CD4-positive, alpha-beta T cell treated with Interferon gamma for 1 hour (primary cell): ENCODE results near the gene ITIH2.
"Not testable (repeated sequence)": the region's sequence is repeated elsewhere in the genome, so short reads cannot be mapped to it uniquely, and the experiment has no call there.

Experiments used
- DNase-seq: peaks from one replicate; pipeline ENCODE4 v3.0.0-alpha.2; 2020

Gene ITIH2, protein sequence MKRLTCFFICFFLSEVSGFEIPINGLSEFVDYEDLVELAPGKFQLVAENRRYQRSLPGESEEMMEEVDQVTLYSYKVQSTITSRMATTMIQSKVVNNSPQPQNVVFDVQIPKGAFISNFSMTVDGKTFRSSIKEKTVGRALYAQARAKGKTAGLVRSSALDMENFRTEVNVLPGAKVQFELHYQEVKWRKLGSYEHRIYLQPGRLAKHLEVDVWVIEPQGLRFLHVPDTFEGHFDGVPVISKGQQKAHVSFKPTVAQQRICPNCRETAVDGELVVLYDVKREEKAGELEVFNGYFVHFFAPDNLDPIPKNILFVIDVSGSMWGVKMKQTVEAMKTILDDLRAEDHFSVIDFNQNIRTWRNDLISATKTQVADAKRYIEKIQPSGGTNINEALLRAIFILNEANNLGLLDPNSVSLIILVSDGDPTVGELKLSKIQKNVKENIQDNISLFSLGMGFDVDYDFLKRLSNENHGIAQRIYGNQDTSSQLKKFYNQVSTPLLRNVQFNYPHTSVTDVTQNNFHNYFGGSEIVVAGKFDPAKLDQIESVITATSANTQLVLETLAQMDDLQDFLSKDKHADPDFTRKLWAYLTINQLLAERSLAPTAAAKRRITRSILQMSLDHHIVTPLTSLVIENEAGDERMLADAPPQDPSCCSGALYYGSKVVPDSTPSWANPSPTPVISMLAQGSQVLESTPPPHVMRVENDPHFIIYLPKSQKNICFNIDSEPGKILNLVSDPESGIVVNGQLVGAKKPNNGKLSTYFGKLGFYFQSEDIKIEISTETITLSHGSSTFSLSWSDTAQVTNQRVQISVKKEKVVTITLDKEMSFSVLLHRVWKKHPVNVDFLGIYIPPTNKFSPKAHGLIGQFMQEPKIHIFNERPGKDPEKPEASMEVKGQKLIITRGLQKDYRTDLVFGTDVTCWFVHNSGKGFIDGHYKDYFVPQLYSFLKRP

DNA sequence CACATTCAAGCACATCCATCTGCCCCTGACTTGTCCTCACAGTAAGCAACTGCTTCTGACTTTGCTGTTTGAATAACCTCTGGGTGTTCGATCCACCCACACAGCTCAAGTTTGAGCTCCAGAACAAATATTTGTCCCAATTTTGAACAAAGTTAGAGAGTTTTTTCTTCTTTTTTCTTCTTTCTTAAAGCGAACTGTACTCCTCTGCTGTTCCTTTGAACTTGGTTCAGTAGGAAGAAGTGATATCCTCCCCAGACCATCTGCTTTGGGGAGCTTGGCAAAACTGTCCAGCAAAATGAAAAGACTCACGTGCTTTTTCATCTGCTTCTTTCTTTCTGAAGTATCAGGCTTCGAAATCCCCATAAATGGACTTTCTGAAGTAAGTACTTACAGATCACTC is at the start of gene ITIH2:
TSS of gene ITIH2 (plus strand) at position 177 of the 400 bp plus-strand sequence. CDS start at position 296, 119 bp downstream.
- DNase-seq, result no peak

DNA sequence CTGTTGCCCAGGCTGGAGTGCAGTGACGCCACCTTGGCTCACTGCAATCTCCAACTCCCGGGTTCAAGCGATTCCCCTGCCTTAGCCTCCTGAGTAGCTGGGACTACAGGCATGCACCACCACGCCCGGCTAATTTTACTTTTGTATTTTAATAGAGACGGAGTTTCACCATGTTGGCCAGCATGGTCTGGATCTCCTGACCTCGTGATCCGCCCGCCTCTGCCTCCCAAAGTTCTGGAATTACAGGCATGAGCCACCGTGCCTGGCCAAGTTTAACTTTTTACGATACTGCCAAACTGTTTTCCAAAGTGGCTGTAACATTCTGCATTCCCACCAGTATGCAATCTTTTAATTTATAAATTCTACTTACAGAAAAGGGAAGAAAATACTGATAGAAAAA is 46.0 kb upstream of the ITIH2 start:
- DNase-seq, result not testable (repeated sequence)

DNA sequence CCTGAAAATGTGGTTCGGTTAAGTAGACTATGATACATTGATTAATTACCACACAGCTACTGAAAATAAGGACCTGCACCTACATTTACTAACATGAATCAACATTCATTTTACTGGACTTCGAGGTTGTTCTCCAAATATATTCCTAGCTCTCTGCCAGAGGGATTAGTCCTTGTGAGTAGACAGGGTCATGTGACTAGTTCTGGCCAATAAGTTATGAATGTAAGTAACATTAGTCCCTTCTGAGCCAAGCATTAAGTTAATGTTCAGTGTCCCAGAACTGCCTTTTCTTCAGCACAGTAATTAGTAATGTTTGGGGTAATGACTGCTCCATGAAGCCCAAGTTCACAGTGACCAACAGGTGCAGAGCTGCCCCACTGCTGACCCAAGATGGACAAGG is 45.6 kb upstream of the ITIH2 start:
- DNase-seq, result no peak

DNA sequence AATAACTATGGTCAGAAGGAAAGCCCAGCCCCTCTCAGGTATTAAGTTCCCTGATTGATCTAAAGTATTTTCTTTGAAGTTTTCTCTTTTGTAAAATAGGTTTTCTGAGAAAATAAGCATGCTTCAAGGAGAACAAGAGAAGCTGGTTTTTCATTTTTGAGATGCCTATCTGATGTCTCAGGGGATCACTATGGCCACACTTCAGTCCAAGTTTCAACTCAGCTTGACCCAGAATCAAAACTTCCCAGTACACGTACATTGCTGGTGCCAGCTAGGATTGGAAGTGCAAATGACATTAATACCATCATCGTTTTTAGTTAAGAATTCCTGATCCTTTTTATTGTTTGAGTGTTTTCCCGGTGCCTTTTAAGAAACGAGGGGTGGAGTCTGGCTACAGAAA is 43.6 kb upstream of the ITIH2 start:
- no peak for DNase-seq

DNA sequence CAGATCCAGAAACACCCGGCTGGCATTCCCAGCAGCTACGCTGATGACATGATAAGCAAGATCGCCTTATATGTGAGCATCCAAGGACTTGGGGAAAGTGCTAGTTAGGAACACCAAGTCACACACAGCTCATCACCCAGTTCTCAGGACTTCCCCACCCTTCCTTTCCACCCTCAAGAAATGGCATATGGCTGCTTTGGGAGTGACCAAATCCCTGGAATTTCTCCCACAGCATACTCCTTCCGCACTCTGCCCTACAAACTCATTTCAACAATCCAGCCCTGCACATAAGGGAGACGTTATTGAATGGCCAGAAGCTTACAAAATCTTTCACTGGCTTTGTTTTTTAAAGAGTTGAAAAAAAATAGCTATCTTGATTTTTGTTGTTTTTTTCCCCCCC is 40.6 kb upstream of the ITIH2 start:
- DNase-seq, result no peak

DNA sequence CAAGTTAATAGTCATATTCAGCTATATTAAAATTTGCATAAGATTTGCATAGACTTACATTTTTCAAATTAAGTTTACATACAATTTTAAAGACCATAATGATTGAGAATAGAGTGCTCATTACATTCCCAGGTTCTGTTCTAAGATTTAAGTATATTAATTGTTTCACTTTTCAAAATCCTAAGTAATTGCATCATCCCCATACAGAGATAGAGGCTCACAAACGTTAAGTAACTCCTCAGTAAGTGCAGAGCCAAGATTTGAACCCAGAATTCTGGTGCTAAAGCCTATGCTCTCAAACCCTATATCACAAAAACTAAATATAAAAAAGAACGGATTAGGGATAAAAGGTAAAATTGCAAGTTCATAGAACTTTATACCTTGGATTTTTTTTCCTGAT is 38.4 kb upstream of the ITIH2 start:
- no peak for DNase-seq

DNA sequence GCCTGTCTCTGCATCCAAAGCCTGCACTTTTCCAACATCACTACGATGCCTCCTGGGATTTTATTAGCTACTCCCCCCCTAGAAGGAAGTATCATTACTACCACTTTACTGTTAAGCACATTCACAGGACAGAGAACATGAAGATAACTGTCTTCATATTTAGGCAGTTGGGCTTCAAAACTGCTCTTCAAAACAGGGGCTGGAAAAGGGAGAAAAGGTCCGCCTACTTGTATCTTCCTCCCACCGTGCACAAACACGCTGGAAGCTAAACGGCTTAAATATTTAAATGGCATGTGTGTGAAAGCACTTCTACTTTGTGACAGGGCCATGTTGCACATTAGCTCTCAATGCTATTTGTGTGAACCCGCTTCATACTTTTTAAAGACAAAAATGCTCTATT is 37.3 kb upstream of the ITIH2 start:
- DNase-seq, result no peak

DNA sequence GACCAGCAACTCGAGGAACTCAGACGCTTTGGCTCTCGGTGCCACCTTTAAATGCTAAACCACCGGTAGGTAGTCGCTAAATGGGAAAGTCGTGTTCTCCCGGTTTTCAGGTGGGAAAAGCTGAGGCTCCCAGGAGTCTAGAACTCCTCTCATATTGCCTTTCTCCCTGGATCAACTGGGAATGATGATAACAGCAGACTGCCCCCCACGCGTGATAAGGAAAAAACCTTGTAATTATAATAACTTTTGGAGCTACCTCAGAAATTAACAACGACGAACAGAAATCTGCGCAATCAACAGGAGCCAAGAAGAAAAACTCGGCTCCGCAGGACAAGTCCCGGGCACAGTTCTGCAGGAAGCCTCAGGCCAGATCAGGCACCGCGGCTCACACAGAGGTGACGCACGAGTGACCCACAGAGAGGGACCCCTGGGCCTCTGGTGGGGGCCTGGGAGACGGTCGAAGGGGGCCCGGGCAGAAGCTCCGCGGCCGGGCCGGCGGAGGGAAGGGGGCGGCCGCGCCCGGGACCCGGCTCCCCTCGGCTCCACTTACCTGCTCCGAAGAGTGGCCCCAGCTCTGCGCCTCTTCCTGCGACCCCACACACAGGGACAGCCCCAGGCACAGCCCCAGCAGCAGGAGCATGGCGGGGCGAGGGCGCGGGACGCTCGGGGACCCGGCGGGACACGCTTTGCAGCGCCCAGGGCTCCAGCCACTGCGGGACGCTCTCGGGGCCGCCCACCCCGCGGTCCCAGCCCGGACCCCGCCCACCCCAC is 36.7 kb upstream of the ITIH2 start, which contains the start of gene ITIH5:
TSS of gene ITIH5 (minus strand) at position 714 of the 771 bp plus-strand sequence. CDS start at position 640, 74 bp downstream.
- no peak for DNase-seq

DNA sequence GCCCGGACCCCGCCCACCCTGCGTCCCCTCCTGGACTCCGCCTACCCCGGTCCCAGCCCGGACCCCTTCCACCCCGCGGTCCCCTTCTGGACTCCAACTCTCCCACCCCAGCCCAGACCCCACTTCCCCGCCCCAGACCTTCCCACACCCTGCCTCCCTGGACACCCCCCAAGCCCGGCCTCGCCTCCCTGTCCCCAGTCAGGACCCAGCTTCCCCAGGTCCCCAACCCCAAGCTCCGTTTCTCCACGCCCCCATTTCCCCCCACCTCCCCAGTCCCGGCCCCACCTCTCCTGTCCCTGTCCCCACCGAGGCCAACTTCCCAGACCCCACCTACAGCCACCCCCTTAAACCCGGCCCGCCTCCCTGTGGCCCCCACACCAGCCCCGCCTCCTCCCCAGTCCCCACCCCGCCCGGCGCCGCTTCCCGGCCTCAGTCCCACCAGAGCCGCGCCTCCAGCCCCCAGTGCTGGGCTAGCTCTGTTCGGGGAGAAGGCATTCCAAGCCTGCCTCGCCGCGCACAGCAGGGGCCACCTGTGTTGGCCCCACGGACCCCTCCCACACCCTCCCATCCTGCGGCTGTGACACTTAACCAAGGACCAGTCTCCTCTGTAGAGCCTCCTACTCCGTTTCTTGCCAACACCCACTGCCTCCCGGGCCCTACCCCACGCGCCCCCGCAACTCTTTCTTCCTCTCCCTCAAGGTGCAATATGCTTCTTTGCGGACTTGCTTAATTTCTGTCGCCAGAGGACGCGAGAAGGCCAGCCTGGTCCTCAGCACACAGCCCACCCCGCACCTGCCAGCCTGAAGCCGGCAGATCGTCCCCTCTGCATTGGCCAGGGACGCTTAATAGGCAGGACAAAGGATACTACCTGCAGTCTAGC is 35.6 kb upstream of the ITIH2 start:
- no peak for DNase-seq

DNA sequence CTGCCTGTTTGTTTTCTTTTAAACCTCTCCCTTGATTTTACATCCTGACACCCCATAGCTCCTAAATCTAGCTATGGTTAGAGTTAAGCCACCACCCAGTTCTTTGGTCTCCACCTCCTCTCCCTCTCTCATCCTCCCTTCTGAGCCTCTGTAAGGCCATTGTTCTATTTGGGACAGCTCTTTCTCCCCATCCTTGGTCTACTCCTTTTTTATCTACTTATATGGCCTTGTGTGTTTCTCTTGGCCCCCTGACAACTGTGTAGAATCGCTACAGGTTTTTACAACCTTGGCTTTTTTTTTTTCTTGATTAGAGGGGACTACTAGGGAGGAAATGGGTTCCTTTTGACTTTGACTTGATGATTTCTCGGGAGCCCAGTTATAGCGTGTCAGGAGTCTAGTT is 33.0 kb upstream of the ITIH2 start:
- DNase-seq, result no peak

DNA sequence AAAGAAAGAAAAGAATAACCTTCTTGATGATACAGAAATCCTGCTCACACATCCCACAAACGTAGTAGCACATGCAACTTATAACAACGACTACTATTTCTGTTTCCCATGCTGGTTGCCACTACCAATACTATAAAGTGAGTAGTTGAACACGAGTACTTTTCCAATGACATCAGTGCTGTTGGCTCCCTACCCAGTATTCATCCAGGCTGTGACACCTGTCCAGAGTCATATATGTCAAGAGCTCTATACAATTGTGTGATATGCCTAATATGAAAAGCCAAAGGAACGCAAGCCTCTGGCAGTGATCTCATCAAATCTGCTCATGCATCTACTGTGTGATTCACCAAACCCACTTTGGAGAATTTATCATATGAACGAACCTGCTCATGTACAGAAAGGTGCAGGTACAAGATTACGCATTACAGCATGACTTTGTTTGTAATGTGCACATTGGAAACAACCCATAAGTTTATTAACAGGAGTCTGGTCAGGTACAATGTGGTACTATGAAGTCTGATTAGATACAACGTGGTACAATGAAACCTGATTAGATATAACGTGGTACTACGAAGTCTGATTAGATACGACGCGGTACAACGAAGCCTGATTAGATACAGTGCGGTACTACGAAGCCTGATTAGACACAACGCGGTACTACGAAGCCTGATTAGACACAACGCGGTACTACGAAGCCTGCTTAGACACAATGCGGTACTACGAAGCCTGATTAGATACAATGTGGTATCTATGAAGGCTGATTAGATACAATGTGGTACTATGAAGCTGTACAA is 30.6 kb upstream of the ITIH2 start:
- DNase-seq, result no peak

DNA sequence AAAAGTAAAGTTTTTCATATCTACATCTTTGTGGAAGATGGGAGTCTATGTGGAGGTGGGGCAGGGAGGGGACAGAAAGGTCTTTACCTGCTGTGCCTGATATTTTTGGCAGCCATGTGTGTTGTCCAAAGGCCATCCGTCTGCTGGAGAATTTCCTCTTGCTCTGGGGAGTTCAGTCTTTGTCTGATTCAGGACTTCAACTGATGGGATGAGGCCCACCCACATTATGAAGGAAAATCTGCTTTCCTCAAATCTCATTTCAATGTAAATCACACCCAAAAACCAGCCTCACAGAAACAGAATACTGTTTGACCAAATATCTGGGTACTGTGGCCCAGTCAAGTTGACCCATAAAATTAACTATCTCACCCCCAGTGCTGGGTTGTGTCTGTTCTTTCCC is 23.9 kb upstream of the ITIH2 start:
- no peak for DNase-seq

DNA sequence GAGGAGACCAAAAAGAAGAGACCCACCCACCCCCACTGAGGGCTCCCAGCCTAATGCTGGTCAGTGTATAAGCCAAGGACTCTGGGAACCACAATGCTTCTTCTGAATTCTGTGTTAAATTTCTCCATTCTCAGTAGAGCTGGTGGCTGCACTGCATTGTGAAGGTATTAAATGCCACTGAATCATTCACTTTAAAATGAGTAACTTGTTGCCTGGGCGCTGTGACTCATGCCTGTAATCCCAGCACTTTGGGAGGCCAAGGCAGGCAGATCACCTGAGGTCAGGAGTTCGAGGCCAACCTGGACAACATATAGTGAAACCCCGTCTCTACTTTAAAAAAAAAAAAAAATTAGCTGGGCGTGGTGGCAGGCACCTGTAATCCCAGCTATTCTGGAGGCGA is 23.0 kb upstream of the ITIH2 start:
- not testable (repeated sequence) for DNase-seq

DNA sequence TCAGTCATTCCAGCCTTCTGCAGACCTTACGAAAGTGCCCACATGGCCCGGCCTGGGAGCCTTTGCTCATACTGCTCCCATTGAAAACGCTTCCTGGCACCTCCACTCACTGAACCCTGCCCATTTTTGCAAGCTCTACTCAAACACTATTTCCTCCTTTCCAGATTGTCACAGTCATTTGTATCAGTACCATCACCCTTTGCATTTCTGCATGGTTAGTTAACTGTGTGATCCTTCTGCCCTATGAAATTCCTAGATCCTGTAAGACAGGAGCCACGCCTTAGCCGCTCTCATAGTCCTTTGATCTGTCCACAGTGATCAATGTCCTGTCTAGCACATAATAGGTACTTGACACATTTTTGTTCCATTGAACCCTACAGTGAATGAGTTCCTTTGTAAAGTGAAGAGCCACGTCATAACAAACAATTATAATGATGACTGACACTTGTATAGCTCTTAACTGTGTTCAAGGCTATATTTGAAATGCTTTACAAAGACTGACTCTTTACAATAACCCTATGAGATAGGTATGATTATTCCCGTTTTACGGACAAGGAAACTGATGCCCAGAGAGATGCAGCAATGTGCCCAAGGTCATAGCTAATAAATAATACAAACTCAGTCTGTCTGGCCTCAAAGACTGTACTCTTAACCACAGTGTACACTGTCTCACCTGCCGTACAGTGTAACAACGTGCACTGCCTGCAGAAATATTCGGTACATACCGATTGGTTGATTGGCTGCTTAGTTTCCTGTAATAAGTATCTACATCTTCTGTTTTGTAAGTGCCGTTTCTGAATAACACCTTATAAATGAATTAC is 16.6 kb upstream of the ITIH2 start:
- no peak for DNase-seq

DNA sequence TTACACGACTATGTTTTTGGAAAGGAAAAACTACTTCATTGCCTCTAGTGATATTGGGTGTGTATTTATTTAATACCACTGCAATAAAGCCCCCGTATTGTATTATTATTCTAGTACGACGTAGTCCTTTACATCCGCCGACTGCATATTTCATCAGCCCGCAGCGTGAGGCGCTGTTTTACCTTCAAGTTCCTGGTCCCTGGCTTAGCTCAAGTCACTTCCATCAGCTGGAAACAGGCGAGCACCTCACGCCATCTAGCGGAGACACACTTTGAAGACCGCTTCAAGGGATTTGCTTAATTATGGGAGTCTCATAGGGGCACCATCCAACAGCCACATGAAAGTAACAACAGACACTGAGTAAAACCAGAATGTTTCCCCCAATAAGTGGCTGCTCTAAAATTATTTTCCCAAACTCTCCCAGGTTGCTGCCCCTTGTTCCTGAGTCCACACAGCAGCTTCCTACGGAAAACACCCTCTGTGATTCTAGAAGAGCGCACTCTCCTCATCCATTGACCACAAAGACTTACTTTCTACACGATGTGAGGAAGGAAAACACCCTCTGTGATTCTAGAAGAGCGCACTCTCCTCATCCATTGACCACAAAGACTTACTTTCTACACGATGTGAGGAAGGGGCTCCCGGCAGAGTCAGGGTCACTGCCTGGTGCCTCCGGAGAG is 15.7 kb upstream of the ITIH2 start:
- DNase-seq, result peak; percentile 76

DNA sequence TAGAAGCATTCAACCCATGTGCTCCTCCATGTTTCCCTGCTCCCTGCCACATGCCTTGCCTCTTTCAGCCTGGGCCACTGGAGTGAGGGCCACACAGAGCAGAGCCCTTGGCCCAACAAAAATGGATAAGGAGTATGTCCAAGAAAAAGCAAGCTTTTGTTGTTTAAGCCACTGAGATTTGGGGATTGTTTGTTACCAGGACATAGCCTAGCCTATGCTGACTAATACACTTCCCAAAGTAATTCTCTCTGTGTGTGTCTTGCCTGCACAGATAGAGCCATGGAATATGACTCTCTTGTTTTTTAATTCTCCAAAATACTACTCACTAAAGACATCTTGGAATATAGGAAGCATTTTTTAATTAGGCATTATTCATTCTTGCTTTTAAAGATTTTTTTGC is 13.5 kb upstream of the ITIH2 start:
- DNase-seq, result no peak

DNA sequence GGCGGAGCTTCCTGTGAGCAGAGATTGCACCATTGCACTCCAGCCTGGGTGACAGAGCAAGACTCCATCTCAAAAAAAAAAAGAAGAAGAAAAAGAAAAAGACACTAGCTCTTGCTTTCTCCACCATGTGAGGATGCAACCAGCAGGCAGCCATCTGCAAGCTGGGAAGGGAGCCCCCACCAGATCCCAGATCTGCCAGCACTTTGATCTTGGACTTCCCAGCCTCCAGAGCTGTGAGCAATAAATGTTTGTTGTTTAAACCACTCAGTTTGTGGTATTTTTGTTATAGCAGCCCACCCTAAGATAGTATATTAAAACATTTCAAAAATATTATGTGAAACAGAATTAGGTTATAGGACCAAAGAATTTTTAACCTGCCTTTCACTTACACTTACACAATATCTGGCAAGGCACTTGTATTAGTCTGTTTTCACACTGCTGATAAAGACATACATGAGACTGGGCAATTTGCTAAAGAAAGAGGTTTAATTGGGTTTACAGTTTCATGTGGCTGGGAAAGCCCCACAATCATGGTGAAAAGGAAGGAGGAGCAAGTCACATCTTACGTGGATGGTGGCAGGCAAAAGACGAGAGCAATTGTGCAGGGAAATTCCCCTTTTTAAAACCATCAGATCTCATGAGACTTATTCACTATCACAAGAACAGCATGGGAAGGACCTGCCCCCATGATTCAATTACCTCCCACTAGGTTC is 12.1 kb upstream of the ITIH2 start:
- not testable (repeated sequence) for DNase-seq

DNA sequence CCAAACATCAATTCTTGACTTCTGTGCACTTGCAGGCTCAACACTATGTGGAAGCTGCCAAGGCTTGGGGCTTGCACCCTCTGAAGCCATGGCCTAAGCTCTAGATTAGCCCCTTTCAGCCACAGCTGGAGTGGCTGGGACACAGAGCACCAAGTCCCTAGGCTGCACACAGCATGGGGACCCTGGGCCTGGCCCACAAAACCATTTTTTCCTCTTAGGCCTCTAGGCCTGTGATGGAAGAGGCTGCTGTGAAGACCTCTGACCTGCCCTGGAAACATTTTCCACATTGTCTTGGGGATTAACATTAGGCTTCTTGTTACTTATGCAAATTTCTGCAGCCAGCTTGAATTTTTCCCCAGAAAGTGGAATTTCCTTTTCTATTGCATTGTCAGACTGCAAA is 10.7 kb upstream of the ITIH2 start:
- DNase-seq, result not testable (repeated sequence)

DNA sequence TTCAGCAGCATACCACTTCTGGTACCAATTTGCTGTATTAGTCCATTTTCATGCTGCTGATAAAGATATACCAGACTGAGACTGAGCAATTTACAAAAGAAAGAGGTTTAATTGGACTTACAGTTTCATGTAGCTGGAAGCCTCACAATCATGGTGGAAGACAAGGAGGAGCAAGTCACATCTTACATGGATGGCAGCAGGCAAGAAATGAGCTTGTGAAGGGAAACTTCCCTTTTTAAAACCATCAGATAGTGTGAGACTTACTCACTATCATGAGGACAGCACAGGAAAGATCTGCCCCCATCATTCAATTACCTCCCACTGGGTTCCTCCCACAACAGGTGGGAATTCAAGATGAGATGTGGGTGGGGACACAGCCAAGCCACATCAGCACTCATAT is 9.9 kb upstream of the ITIH2 start:
- DNase-seq, result not testable (repeated sequence)
